Measurements from ENCODE around the gene WNT3A. TPM values are rescaled to one million over a fixed set of nuclear protein-coding genes. Genes with fewer than 3 reads are reported as not detected.

Gene WNT3A
- total RNA-seq, 1 experiment from 2014 or later: not detected

GRCh38 chr1:228023294-228023639 is 16.5 kb downstream of the WNT3A start:
- Histone ChIP-seq H3K27ac (ENCODE audit: low read depth, low read length, poor library complexity, severe bottlenecking) (no peak overlapping the region), H3K36me3 (ENCODE audit: insufficient read depth, low read length, poor library complexity, severe bottlenecking) (no peaks in the 10 kb centered on the region), H3K4me3 (ENCODE audit: low read depth, low read length, poor library complexity, severe bottlenecking) (no peak overlapping the region), H3K4me1 (ENCODE audit: insufficient read depth, low read length, poor library complexity, severe bottlenecking) (no peaks in the 10 kb centered on the region), H3K9me3 (ENCODE audit: low read depth, low read length, poor library complexity, severe bottlenecking) (peaks cover 5% of the 10 kb centered on the region), H3K27me3 (replicated peaks; ENCODE audit: insufficient read depth, low read depth, low read length, poor library complexity) (peaks cover 16% of the 10 kb centered on the region)
- TF ChIP-seq CTCF (conservative IDR thresholded peaks at IDR 0.05; ENCODE audit: low read depth, low read length) (no peak), EZH2 (IDR thresholded peaks at IDR 0.05; ENCODE audit: borderline replicate concordance, low read depth, low read length, poor library complexity, severe bottlenecking) (no peak)
- intact Hi-C loops (cut with micrococcal nuclease; ENCODE audit: unreplicated experiment): no loop called here
- no peak for DNase-seq (ENCODE audit: low spot score)
- BruUV-seq (replicated peaks): no TSS peak
- CTCF ChIA-PET: no interaction called here
- POLR2A ChIA-PET (ENCODE audit: low non-redundant PET): no interaction called here

GRCh38 chr1:228029281-228029680 is 22.5 kb downstream of the WNT3A start:
- Histone ChIP-seq H3K36me3 (ENCODE audit: insufficient read depth, low read length, poor library complexity, severe bottlenecking) (no peaks in the 10 kb centered on the region), H3K4me1 (ENCODE audit: insufficient read depth, low read length, poor library complexity, severe bottlenecking) (no peaks in the 10 kb centered on the region), H3K27me3 (replicated peaks; ENCODE audit: insufficient read depth, low read depth, low read length, poor library complexity) (peaks cover 8% of the 10 kb centered on the region), H3K9me3 (ENCODE audit: low read depth, low read length, poor library complexity, severe bottlenecking) (peaks cover 5% of the 10 kb centered on the region), H3K4me3 (ENCODE audit: low read depth, low read length, poor library complexity, severe bottlenecking) (no peak overlapping the region), H3K27ac (ENCODE audit: low read depth, low read length, poor library complexity, severe bottlenecking) (no peak overlapping the region)
- ChIA-PET POLR2A (ENCODE audit: low non-redundant PET) (no interaction called here), CTCF (no interaction called here)
- intact Hi-C loops (cut with micrococcal nuclease; ENCODE audit: unreplicated experiment): no loop called here
- TF ChIP-seq CTCF (conservative IDR thresholded peaks at IDR 0.05; ENCODE audit: low read depth, low read length): no peak
- no peak for TF ChIP-seq EZH2 (IDR thresholded peaks at IDR 0.05; ENCODE audit: borderline replicate concordance, low read depth, low read length, poor library complexity, severe bottlenecking)
- no TSS peak for BruUV-seq (replicated peaks)
- no peak for DNase-seq (ENCODE audit: low spot score)

- Histone ChIP-seq H3K4me3 (ENCODE audit: low read depth, low read length, poor library complexity, severe bottlenecking) (no peak overlapping the region), H3K36me3 (ENCODE audit: insufficient read depth, low read length, poor library complexity, severe bottlenecking) (no peaks in the 10 kb centered on the region), H3K27ac (ENCODE audit: low read depth, low read length, poor library complexity, severe bottlenecking) (no peak overlapping the region), H3K4me1 (ENCODE audit: insufficient read depth, low read length, poor library complexity, severe bottlenecking) (no peaks in the 10 kb centered on the region), H3K27me3 (replicated peaks; ENCODE audit: insufficient read depth, low read depth, low read length, poor library complexity) (no peaks in the 10 kb centered on the region), H3K9me3 (ENCODE audit: low read depth, low read length, poor library complexity, severe bottlenecking) (no peaks in the 10 kb centered on the region)
- intact Hi-C loops (cut with micrococcal nuclease; ENCODE audit: unreplicated experiment): no loop called here
- no TSS peak for BruUV-seq (replicated peaks)
- CTCF ChIA-PET: no interaction called here
- no peak for DNase-seq (ENCODE audit: low spot score)
- POLR2A ChIA-PET (ENCODE audit: low non-redundant PET): no interaction called here
- TF ChIP-seq CTCF (conservative IDR thresholded peaks at IDR 0.05; ENCODE audit: low read depth, low read length) (no peak), EZH2 (IDR thresholded peaks at IDR 0.05; ENCODE audit: borderline replicate concordance, low read depth, low read length, poor library complexity, severe bottlenecking) (no peak)
Measured at GRCh38 chr1:228030451-228031201, 23.8 kb downstream of the WNT3A start.
